GM12873 (cell line): ENCODE data around the gene CLDN8.
A peak's percentile ranks its signal among the peaks of the same experiment; 100 is the strongest.

Source experiments
- TF ChIP-seq, protein P1 (sequence below): IDR thresholded peaks from 2 replicates; pipeline ENCODE4 v1.5.1; 2012; ENCODE audit warnings: low read depth, mild to moderate bottlenecking, moderate library complexity, low read length, control low read depth; ENCODE audit not compliant: insufficient read depth; ENCODE audit errors: missing control alignments

The CLDN8 gene

DNA sequence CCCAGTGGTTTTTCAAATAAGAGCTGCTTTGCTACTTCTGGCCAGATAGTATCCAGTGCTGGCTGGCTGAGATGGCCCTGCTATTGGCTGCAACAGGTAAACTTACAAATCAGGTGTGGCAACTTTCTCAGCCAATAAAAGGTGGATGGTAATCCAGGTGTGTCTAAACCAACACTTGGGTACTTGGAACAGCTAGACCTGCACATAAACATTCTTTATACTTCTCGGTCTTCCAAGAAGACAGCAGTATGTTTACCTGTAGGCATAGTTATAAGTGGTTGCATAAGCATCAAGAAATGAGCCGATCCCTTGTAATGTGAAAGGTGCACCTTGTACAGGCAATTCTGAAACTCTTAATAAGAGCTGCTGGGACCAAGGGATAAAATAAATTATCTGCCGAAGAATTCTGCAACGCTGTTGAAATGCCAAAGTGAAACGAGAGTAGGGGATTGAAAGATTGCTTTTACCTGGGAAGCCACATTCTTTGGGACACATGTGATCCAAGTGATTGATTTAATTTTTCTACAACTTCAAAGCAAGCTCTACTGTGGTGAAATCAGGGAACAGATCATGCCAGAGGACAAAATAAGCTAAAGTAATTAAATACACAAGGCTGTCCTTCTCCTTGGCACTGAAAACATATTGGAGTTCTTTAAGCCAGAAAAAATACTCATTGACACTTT, at the start of gene CLDN8:
CLDN8 (minus strand) TSS at position 57 of the 683 bp plus-strand sequence. CDS start 172 bp downstream, outside the sequence.
- TF ChIP-seq, protein P1, sequence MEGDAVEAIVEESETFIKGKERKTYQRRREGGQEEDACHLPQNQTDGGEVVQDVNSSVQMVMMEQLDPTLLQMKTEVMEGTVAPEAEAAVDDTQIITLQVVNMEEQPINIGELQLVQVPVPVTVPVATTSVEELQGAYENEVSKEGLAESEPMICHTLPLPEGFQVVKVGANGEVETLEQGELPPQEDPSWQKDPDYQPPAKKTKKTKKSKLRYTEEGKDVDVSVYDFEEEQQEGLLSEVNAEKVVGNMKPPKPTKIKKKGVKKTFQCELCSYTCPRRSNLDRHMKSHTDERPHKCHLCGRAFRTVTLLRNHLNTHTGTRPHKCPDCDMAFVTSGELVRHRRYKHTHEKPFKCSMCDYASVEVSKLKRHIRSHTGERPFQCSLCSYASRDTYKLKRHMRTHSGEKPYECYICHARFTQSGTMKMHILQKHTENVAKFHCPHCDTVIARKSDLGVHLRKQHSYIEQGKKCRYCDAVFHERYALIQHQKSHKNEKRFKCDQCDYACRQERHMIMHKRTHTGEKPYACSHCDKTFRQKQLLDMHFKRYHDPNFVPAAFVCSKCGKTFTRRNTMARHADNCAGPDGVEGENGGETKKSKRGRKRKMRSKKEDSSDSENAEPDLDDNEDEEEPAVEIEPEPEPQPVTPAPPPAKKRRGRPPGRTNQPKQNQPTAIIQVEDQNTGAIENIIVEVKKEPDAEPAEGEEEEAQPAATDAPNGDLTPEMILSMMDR: no peak

DNA sequence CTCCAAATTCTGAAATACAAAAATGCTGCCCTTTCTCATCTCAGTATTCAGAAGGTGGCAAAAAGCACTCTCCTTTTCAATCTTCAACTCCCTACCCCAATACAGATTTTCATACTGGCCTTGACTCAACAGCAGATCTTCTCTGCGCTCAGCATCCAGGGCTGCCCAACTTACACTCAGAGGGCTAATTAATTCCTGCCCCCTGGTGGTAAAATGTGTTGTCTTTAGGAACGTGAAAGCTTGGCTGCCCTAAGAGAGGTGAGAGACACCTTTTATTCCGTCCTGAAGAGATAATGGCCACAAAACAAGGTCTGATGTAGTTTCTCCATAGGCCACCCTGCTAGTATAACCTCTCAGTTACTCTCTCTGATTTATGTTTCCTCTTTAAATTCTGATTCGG, 41.9 kb upstream of the CLDN8 start:
- TF ChIP-seq, protein P1: peak; percentile 17

DNA sequence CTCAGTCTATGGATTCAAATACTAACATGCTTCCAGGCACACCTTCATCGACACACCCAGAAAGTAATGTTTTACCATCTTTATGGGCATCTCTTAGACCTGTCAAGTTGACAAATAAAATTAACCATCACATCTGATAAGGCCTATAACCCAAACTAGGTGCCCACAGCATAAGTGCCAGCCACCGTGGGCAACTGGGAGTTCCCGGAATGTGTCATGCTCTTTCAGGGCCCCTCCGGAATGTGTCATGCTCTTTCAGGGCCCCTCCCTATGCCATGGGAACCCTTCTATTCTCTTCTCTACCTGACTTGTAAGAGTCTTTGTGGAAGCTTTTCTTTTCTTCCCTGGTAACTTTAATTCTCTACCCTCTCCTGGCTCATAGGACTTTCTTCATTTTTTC, 40.2 kb upstream of the CLDN8 start:
- TF ChIP-seq, protein P1: no peak

DNA sequence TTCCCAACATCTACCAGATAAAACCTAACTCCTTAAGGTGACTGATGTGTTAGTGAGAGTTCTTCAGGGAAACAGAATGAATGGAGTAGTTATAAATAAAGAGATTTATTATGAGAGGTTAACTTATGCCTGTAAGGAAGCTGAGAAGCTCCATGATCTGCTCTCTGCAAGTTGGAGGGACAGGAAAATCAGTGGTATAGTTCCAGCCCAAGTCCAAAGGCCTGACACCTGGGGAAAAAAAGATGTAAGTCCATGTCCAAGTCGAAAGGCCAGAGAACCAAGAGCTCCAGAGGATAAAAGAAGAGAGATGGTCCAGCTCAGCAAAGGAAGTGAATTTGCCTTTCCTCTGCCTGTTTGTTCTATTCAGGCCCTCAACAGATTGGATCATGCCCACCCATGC, 39.8 kb upstream of the CLDN8 start:
- TF ChIP-seq, protein P1: no peak

DNA sequence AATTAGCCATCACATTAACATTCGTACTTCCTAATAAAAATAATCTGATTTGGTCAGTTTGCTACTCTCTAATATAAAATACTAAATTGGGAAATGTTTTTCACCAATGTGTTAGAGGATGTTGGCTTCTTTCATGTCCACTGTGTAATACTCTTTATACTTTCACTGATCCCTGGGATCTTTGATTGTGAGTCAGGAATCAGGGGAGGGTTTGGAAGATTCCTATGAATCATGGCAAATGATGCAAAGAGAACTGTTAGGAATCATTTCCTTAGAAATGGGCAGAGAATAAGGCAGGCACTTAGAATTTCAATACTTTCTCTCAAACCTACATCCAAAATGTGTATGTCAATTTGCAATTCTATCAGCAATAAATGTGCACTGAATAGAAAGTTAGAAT, 35.9 kb upstream of the CLDN8 start:
- TF ChIP-seq, protein P1: no peak

DNA sequence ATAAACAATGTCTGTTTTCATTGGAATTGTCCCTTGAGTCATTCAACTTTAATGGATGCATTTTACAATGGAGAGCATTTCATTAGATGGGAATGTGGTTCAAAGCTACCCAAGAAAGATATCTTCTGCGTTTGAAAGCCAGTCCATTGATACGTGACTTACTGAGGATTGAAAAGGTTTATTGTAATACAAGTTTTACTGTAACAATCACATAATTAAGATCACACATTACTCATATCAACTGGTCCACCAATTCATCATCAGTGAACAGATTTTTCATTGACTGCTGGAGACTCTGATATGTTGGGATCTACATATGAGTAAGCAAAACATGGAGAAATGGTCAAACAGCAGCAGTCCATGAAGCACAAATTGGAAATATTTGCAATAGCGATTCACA, 34.0 kb upstream of the CLDN8 start:
- TF ChIP-seq, protein P1: no peak

DNA sequence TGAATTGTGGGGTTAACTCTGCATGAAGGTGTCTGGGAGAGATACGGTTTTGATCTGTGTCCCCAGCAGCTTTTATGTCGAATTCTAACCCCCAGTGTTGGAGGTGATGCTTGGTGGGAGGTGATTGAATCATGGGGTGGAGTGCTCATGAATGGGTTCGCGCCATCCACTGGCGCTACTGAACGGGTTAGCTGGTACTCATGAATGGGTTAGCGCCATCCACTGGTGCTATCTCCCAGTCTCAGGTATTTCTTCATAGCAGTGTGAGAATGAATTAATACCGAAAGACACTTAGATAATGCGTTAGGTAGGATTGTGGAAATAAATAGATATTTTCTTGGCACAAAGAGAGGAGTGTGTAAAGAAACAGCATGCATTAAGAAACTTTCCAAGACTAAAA, 32.9 kb upstream of the CLDN8 start:
- TF ChIP-seq, protein P1: no peak

DNA sequence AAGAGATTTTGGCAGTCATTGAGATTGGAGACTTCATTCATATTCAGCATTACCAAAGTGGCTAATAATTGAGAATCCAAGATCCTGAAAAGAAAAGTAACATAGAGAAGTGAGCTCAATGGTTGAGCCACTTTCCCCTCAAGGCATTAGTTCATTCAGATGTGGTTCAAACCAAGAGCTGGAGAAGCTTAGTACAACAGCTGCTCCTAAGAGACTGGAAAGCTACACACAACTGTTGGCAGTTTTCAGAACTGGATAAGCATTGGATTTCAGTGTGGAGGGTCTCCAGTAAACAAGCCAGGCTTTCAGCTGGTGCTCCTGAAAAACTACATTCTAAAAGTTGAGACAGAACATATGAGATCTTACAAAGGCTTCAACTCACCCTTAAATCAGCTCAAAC, 29.2 kb upstream of the CLDN8 start:
- TF ChIP-seq, protein P1: no peak
